ENCODE data around the gene C2orf92.

The C2orf92 gene

GRCh38 chr2:97730245-97730644 is 60.7 kb downstream of the C2orf92 start:
- no peak for DNase-seq (ENCODE audit: low spot score)

- no peak for DNase-seq (ENCODE audit: low spot score)
Measured at GRCh38 chr2:97731274-97732020, 61.9 kb downstream of the C2orf92 start.

- DNase-seq (ENCODE audit: low spot score), result no peak
Measured at GRCh38 chr2:97732436-97733340, 63.2 kb downstream of the C2orf92 start.

GRCh38 chr2:97733341-97734035 is 64.0 kb downstream of the C2orf92 start:
- no peak for DNase-seq (ENCODE audit: low spot score)

GRCh38 chr2:97734061-97735051 is 64.8 kb downstream of the C2orf92 start:
- no peak for DNase-seq (ENCODE audit: low spot score)

- DNase-seq (ENCODE audit: low spot score), result no peak
Measured at GRCh38 chr2:97735161-97735561, 65.6 kb downstream of the C2orf92 start.

GRCh38 chr2:97736185-97736584 is 66.7 kb downstream of the C2orf92 start:
- DNase-seq (ENCODE audit: low spot score), result no peak

- DNase-seq (ENCODE audit: low spot score), result no peak
Measured at GRCh38 chr2:97736608-97737330, 67.3 kb downstream of the C2orf92 start.

GRCh38 chr2:97737421-97738178 is 68.1 kb downstream of the C2orf92 start:
- DNase-seq (ENCODE audit: low spot score), result no peak

GRCh38 chr2:97738179-97739019 is 68.9 kb downstream of the C2orf92 start:
- no peak for DNase-seq (ENCODE audit: low spot score)

- DNase-seq (ENCODE audit: low spot score), result no peak
Measured at GRCh38 chr2:97739020-97739892, 69.7 kb downstream of the C2orf92 start.

- DNase-seq (ENCODE audit: low spot score), result no peak
Measured at GRCh38 chr2:97739893-97740245, 70.4 kb downstream of the C2orf92 start.

- DNase-seq (ENCODE audit: low spot score), result peak; percentile 63
Measured at GRCh38 chr2:97740590-97741182, 71.2 kb downstream of the C2orf92 start.

GRCh38 chr2:97741251-97741650 is 71.7 kb downstream of the C2orf92 start:
- no peak for DNase-seq (ENCODE audit: low spot score)

- no peak for DNase-seq (ENCODE audit: low spot score)
Measured at GRCh38 chr2:97741686-97742085, 72.2 kb downstream of the C2orf92 start.

- no peak for DNase-seq (ENCODE audit: low spot score)
Measured at GRCh38 chr2:97742381-97742847, 72.9 kb downstream of the C2orf92 start.

- DNase-seq (ENCODE audit: low spot score), result no peak
Measured at GRCh38 chr2:97743913-97744312, 74.4 kb downstream of the C2orf92 start.
